HepG2 (cell line): ENCODE measurements around the gene RALY. TPM values are rescaled to one million over a fixed set of nuclear protein-coding genes. Genes with fewer than 3 reads are reported as not detected.

Experiments used
- ATAC-seq: fragments of 200-7000 bp; cut with Tn5 transposase; 3 replicates; pipeline ENCODE4 v1.9.1; 2020; ENCODE audit warnings: mild to moderate bottlenecking, moderate library complexity
- BruUV-seq: library from RNA; stranded (reverse); fragments of 400-500 nt; replicated peaks from 2 replicates; lab custom pipeline; 2021; lab: Mats Ljungman, UMichigan
- CTCF ChIA-PET: fragments of 300-600 bp; formaldehyde crosslinking; extraction: SDS; loops from one replicate; lab custom pipeline; 2021; ENCODE audit warnings: low total read pairs, inconsistent platforms, low intra/inter-chr PET ratio; lab: Yijun Ruan, JAX
- POLR2A ChIA-PET: fragments of 350-600 bp; sonication (Branson Sonifier 250); formaldehyde crosslinking; loops from one replicate; lab custom pipeline; 2020; ENCODE audit warnings: antibody characterized with exemption, inconsistent platforms; lab: Yijun Ruan, JAX
- DNase-seq: peaks from one replicate; pipeline ENCODE4 v3.0.0-alpha.2; 2015; ENCODE audit warnings: low spot score
- FAIRE-seq: peaks from 3 replicates; lab custom pipeline; 2011; peaks lifted over from hg19 to GRCh38; lab: Jason Lieb, UNC
- H2AFZ ChIP-seq: one replicate; pipeline ENCODE4 v1.6.1; 2011; ENCODE audit warnings: low read length, inconsistent platforms
- H3K27ac ChIP-seq: fragments of 300-600 bp; 3 replicates; pipeline ENCODE4 v1.8.0; 2011; ENCODE audit warnings: mixed run types, mild to moderate bottlenecking, mixed read lengths, low read length, inconsistent platforms; ENCODE audit not compliant: insufficient read depth; ENCODE audit errors: extremely low read length
- H3K27me3 ChIP-seq, 2 experiments: fragments of 200-600 bp in 1 of 2; 2 replicates in 1 of 2; 3 replicates in 1 of 2; pipeline versions ENCODE4 v1.6.0 to v1.8.0; 2011; ENCODE audit warnings: low read length in 2 of 2, mild to moderate bottlenecking in 2 of 2, moderate library complexity in 2 of 2, inconsistent platforms in 1 of 2; ENCODE audit not compliant: insufficient read depth in 2 of 2, control insufficient read depth in 1 of 2
- H3K36me3 ChIP-seq, 2 experiments: fragments of 200-600 bp in 1 of 2; replicated peaks in 1 of 2; 2 replicates in 1 of 2; 3 replicates in 1 of 2; pipeline versions ENCODE4 v1.5.1 to v1.8.0; 2011; ENCODE audit warnings: low read length in 2 of 2, inconsistent platforms in 1 of 2; ENCODE audit not compliant: insufficient read depth in 2 of 2, control insufficient read depth in 1 of 2
- H3K4me1 ChIP-seq: 2 replicates; pipeline ENCODE4 v1.5.1; 2012; ENCODE audit warnings: low read length, inconsistent platforms; ENCODE audit not compliant: insufficient read depth
- H3K4me2 ChIP-seq: 2 replicates; pipeline ENCODE4 v1.6.0; 2011; ENCODE audit warnings: low read depth, low read length, inconsistent platforms
- H3K4me3 ChIP-seq, 3 experiments: fragments of 200-600 bp in 1 of 3; sonication (generic), shearing (Covaris generic) in 1 of 3; replicated peaks in 1 of 3; 2 replicates each; pipeline ENCODE4 v1.5.1; 2011 to 2016; ENCODE audit warnings: low read length in 3 of 3, inconsistent platforms in 2 of 3, low read depth in 2 of 3, mild to moderate bottlenecking in 2 of 3, control low read depth in 1 of 3, mixed read lengths in 1 of 3; ENCODE audit not compliant: insufficient read depth in 1 of 3
- H3K79me2 ChIP-seq: one replicate; pipeline ENCODE4 v1.6.1; 2011; ENCODE audit warnings: low read length, inconsistent platforms; ENCODE audit not compliant: insufficient read depth
- H3K9ac ChIP-seq: 2 replicates; pipeline ENCODE4 v1.6.0; 2011; ENCODE audit warnings: mild to moderate bottlenecking, low read depth, low read length, inconsistent platforms; ENCODE audit not compliant: insufficient read depth
- H3K9me3 ChIP-seq: 2 replicates; pipeline ENCODE4 v1.5.1; 2012; ENCODE audit warnings: mild to moderate bottlenecking, low read length
- H4K20me1 ChIP-seq: 2 replicates; pipeline ENCODE4 v1.6.0; 2011; ENCODE audit warnings: inconsistent platforms, mild to moderate bottlenecking, low read length, moderate library complexity; ENCODE audit not compliant: insufficient read depth
- AGO2 ChIP-seq: fragments of 200-400 bp; formaldehyde crosslinking; optimal IDR thresholded peaks from 2 replicates; pipeline ENCODE3; 2017; ENCODE audit warnings: mild to moderate bottlenecking, low read depth, low read length, moderate library complexity
- ARHGAP35 ChIP-seq: sonication (generic); formaldehyde crosslinking; IDR thresholded peaks from 2 replicates; pipeline ENCODE4 v1.9.0; 2022; ENCODE audit warnings: mild to moderate bottlenecking, inconsistent platforms, moderate library complexity, missing genetic modification reagents, borderline replicate concordance
- ATF7-NPFF ChIP-seq: sonication (generic); formaldehyde crosslinking; IDR thresholded peaks from 2 replicates; pipeline ENCODE4 v1.8.1; 2023; ENCODE audit warnings: mild to moderate bottlenecking, low read depth, missing genetic modification reagents, moderate library complexity
- KDM1A ChIP-seq: IDR thresholded peaks from 2 replicates; pipeline ENCODE4 v1.6.1; 2016; ENCODE audit warnings: missing compliant biosample characterization
- NCOA2 ChIP-seq: sonication (generic); formaldehyde crosslinking; IDR thresholded peaks from 2 replicates; pipeline ENCODE4 v1.8.0; 2022; ENCODE audit warnings: inconsistent platforms
- NR0B2 ChIP-seq: sonication (generic); formaldehyde crosslinking; IDR thresholded peaks from 2 replicates; pipeline ENCODE4 v1.4.0; 2020; ENCODE audit warnings: mild to moderate bottlenecking, missing genetic modification reagents
- RBAK ChIP-seq: sonication (generic); formaldehyde crosslinking; IDR thresholded peaks from 2 replicates; pipeline ENCODE4 v1.5.1; 2020; ENCODE audit warnings: mild to moderate bottlenecking, missing genetic modification reagents
- RBM22 ChIP-seq: fragments of 200-400 bp; formaldehyde crosslinking; optimal IDR thresholded peaks from 2 replicates; pipeline ENCODE3; 2017; ENCODE audit warnings: mild to moderate bottlenecking, low read length, moderate library complexity
- RERE ChIP-seq: IDR thresholded peaks from 2 replicates; pipeline ENCODE4 v1.6.1; 2016; ENCODE audit warnings: low read depth, missing genetic modification reagents, missing compliant biosample characterization
- ZBTB4 ChIP-seq: sonication (generic); formaldehyde crosslinking; IDR thresholded peaks from 2 replicates; pipeline ENCODE4 v1.4.0; 2020; ENCODE audit warnings: missing genetic modification reagents, mild to moderate bottlenecking, borderline replicate concordance
- ZNF124 ChIP-seq: sonication (generic); formaldehyde crosslinking; IDR thresholded peaks from 2 replicates; pipeline ENCODE4 v1.4.0; 2020; ENCODE audit warnings: missing genetic modification reagents
- ZNF790 ChIP-seq: sonication (generic); formaldehyde crosslinking; IDR thresholded peaks from 2 replicates; pipeline ENCODE4 v1.8.0; 2022; ENCODE audit warnings: missing genetic modification reagents, mild to moderate bottlenecking, borderline replicate concordance
- whole genome bisulfite sequencing: methylation state at CpG from one replicate; pipeline ENCODE4 v1.1.6; 2017; ENCODE audit warnings: low lambda C conversion rate; 5-methylcytosine and 5-hydroxymethylcytosine counted together
- in situ Hi-C: cut with HindIII; loops from 2 replicates; pipeline ENCODE4 v1.10.0; 2017; ENCODE audit warnings: low pct_unique_long_range_greater_than_20kb; ENCODE audit not compliant: extremely low pct_ligation_motif_present
- intact Hi-C: fragments of 100-400 bp; cut with micrococcal nuclease; formaldehyde crosslinking; loops from one replicate; pipeline ENCODE4 v1.10.0; 2022; ENCODE audit not compliant: unreplicated experiment
- polyA plus RNA-seq, 8 experiments: library from polyadenylated mRNA; depleted of rRNA in 3 of 8; stranded (reverse) in 7 of 8; unstranded in 1 of 8; fragments of >200 nt; fragmentation: Illumina TruSeq in 4 of 8; extraction: Trizol in 4 of 8; gene quantifications; 2 replicates each; pipeline versions ENCODE4 v1.2.1 to v1.2.3, GENCODE V29; 2011 to 2016; ENCODE audit warnings: low read depth in 4 of 8, missing spikeins in 1 of 8, mixed read lengths in 1 of 8; ENCODE audit not compliant: insufficient read depth in 1 of 8
- total RNA-seq, 5 experiments: library from RNA; depleted of rRNA; stranded (reverse); fragments of >200 nt; fragmentation: Illumina TruSeq; extraction: Trizol; gene quantifications; 2 replicates each; pipeline ENCODE4 v1.2.3, GENCODE V29; 2016; ENCODE audit warnings: low read depth in 1 of 5

The RALY gene
- total and polyA plus RNA-seq, 2 of the 13 experiments (the other 11 are each of a cell fraction or from before 2014, with no cell fraction given) = 178 to 186 TPM

GRCh38 chr20:34079818-34080217 is 86.1 kb downstream of the RALY start:
- intact Hi-C loops = loop anchor here (10.0 kb wide), 1 partner anchor 285 kb away; no protein-coding TSS in a partner anchor
- in situ Hi-C loops = no loop called here
- CTCF ChIA-PET = no interaction called here

More at GRCh38 chr20:34079818-34080217, 86.1 kb downstream of the RALY start:
- Histone ChIP-seq H3K27me3 (no peaks in the 10 kb centered on the region), H3K36me3 (peaks cover 66 to 98% of the 10 kb centered on the region in 2 experiments), H4K20me1 (0 out of 2 replicates have a peak, but pooled peaks cover 2% of the 10 kb centered on the region), H3K27ac (no peak overlapping the region), H3K4me3 (no peak overlapping the region), H3K4me2 (no peak overlapping the region), H3K4me1 (no peaks in the 10 kb centered on the region), H3K79me2 (no peaks in the 10 kb centered on the region), H2AFZ (no peak overlapping the region), H3K9ac (no peak overlapping the region), H3K9me3 (no peaks in the 10 kb centered on the region)
- ATAC-seq = no peak
- POLR2A ChIA-PET = no interaction called here
- no peak for FAIRE-seq
- no peak for DNase-seq
- no TSS peak for BruUV-seq
- 98% methylated on average over 6 of the region's 6 CpGs for WGBS
- TF ChIP-seq ZBTB4 = no peak
- no peak for TF ChIP-seq RBAK (CRISPR knock-in tag)
- TF ChIP-seq NCOA2 (CRISPR knock-in tag) = no peak
- no peak for TF ChIP-seq ZNF124 (CRISPR knock-in tag)
- TF ChIP-seq KDM1A (CRISPR knock-in tag) = no peak
- peak; percentile 59 for TF ChIP-seq AGO2
- no peak for TF ChIP-seq ZNF790 (CRISPR knock-in tag)
- TF ChIP-seq ATF7-NPFF (CRISPR knock-in tag) = no peak
- peak; percentile 35 for TF ChIP-seq RBM22
- TF ChIP-seq RERE (CRISPR knock-in tag) = no peak
- no peak for TF ChIP-seq NR0B2
- TF ChIP-seq ARHGAP35 (CRISPR knock-in tag) = 0 out of 2 replicates have a peak, but pooled peaks have one; percentile 23
